GM19467 (cell line): Measurements from ENCODE around the gene SLC26A9.

Source experiments
- ATAC-seq: cut with Tn5 transposase; IDR thresholded peaks from one replicate; pipeline ENCODE4 v1.9.1; 2021; ENCODE audit warnings: mild to moderate bottlenecking, moderate library complexity; ENCODE audit not compliant: unreplicated experiment

SLC26A9 gene

GRCh38 chr1:205927676-205928075 is 15.6 kb downstream of the SLC26A9 start:
- no peak for ATAC-seq

- ATAC-seq = no peak
Measured at GRCh38 chr1:205927247-205927646, 16.0 kb downstream of the SLC26A9 start.

GRCh38 chr1:205926636-205927035 is 16.6 kb downstream of the SLC26A9 start:
- no peak for ATAC-seq

- ATAC-seq = no peak
Measured at GRCh38 chr1:205926213-205926612, 17.0 kb downstream of the SLC26A9 start.

DNA sequence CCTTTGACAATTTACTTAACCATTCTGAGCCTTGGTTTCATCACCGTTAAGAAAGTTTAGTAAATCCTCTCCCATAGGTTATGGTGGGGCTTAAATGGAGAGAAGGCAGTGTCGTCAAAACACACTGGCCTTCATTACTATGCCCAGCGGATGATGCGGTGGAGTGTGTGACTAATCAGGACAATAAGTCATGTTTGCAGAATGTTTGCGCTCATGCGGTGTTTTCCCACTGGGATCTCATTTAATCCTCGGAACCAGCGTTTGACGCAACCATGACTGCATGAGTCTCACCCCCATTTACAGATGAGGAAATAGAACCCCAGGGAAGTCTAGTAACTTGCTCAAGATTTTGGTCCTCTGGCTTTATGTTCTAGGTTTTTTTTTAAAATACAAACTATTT is 17.5 kb downstream of the SLC26A9 start:
- no peak for ATAC-seq

DNA sequence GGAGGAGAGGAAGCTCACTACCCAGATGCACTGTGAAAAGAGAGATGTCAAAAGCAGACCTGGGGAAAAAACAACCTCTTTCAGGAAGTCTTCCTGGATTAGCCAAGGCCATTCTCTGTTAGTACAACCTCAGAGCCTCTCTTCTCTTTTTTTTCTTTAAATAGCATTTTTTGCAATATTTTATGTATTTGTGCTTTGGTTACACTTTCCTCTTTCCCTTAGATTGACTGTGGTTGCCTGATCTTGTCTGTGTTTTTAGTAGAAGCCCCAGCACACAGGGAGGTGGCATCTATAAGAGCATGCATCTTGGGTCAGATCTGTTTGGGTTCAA is 18.8 kb downstream of the SLC26A9 start:
- no peak for ATAC-seq

- ATAC-seq = no peak
Measured at GRCh38 chr1:205923651-205924459, 19.4 kb downstream of the SLC26A9 start.

- no peak for ATAC-seq
Measured at GRCh38 chr1:205922806-205923205, 20.4 kb downstream of the SLC26A9 start.

GRCh38 chr1:205922314-205922713 is 20.9 kb downstream of the SLC26A9 start:
- no peak for ATAC-seq

DNA sequence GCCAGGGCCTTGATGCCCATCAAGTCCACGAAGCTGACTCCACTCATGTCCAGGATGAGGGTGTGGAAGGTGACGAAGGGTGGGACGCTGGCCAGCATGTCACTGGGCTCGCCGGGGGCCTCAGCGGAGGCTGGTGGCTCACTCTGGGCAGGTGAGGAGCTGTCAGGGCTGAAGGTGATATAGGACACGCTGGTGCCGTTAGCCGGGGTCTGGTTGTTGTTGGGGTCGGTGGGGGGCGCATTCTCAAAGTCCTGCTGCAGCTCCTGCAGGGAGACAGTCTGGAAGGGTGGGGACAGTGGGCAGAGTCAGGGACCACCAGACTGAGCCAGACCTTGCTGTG is 21.7 kb downstream of the SLC26A9 start:
- ATAC-seq = no peak

DNA sequence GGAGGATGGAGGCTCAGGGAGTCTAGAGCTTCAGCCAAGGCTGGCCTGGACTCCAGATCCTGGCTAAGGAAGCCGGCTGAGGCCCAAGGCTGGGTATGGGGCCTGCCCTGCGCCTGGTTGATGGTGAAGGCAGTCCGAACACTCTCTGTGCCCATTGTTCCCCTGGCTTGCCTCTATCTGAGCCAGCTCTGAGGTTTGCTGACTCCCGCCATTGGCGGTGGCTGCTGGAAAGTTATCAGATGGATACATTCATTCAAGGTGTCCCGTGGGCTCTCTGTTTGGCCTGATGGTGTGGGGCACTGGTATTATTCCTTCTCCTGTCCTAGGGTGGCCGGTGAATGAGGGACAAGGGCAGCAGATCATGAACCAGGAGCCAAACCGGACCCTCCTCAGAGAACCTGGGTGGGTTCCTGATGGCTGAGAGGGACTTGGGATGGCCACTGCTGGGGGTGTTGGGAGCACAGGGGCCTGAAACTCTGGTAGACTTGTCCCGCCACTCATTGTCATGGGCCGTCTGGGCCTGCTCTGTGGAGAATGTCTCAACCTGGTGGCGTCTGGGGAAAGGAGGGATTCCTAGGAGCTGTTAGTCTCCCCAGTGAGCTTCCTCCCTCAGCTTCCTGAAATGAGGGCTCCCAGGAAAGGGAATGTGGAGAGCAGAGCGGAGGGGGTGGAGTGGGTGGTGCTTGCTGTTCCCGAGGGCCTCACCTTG is 22.2 kb downstream of the SLC26A9 start:
- ATAC-seq = no peak

- no peak for ATAC-seq
Measured at GRCh38 chr1:205920159-205920558, 23.1 kb downstream of the SLC26A9 start.

GRCh38 chr1:205918955-205919746 is 24.1 kb downstream of the SLC26A9 start:
- ATAC-seq = peak; percentile 75

DNA sequence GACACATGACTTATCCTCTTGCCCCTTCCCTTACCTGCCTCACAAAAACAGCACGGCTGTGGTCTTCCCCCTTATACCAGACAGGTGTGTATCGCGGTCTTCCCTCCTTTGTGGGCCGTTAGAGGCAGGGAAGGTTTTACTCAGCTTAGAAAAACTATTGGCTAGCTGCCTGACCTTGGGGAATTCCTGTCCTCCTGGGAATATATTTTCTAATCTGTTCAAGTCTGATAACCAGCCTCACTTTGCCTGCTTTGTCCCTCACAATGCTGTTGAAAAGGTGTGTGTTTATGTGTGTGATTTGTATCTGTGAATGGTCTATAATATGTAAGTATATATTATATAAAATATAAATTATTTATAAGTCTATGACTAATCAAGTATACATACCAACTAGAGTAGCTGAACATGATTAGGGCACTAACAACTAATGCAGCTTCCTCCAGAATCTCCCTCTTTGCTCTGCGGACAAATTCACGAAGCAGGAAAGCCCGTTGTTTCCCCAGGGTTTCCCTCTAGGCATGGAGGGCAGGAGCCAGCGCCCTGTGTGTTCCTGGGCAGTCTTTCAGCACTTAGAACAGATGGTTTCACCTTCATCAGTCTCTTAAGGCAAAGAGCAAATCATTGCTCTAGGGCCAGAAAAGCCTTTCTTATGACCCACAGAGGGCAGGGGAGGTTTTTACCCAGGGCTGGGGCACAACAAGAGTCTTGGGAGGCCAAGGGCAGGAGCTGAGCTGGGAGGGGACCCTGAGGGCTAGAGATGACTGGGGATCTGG is 25.6 kb downstream of the SLC26A9 start:
- ATAC-seq = no peak

DNA sequence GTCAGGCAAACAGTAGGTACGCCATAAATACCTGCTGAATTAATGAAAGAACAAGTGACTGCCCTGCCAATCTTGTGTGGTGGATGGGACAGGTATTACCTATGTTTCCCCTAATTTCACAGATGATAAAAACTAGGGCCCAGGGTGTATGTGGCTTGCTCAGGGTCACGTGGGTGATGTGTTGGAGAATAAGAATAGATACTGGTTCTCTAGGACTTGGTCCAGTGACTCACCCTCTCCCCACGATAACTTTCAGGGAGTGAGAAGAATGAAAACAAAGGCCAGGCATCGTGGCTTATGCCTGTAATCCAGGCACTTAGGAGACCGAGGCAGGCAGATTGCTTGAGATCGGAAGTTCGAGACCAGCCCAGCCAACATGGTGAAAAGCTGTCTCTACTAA is 26.7 kb downstream of the SLC26A9 start:
- ATAC-seq = no peak

- ATAC-seq = no peak
Measured at GRCh38 chr1:205915354-205915990, 27.8 kb downstream of the SLC26A9 start.

- no peak for ATAC-seq
Measured at GRCh38 chr1:205914730-205915129, 28.5 kb downstream of the SLC26A9 start.

DNA sequence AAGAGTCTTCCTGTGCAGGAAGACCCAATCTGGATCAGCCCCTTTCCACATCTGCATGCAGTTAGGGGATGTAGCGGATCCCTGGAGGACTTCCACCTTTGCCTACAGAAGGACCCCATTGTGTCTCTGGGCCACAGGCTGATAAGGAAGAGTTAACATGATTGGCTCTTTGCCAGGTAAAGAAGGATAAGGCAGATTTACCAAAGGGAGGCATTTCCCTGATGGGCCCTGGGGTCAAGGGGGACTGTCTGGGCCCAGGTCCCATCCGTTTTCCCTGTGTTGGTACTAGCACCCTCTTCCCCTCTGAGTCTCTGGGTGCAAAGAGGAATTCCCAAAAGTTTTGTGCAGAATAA is 29.1 kb downstream of the SLC26A9 start:
- no peak for ATAC-seq

GRCh38 chr1:205913451-205914154 is 29.7 kb downstream of the SLC26A9 start:
- no peak for ATAC-seq

DNA sequence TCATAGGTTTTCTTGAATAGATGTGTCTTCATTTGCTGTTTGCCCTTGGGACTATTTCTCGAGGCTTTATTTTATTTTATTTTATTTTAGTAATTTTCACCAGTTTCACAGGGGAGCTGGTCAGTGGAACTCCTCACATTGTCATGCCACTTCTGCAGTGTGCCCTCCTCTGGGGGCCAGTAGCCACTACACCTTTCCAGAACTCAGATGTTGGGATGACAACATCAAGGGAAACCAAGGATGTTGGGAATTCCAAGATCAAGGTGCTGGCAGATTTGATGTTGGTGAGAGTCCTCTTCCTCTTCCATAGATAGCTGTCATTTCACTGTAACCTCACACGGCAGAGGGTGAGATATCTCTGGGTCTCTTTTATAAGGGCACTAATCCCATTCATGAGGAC is 35.5 kb downstream of the SLC26A9 start:
- no peak for ATAC-seq
